KOPT-K1 (cell line): ENCODE data around the gene TFRC.
"Not testable (repeated sequence)": the region's sequence is repeated elsewhere in the genome, so short reads cannot be mapped to it uniquely, and the experiment has no call there.

Source experiments
- H3K27ac ChIP-seq: fragments of 200-600 bp; sonication (generic); 2 replicates; pipeline ENCODE4 v1.5.1; 2016; ENCODE audit warnings: antibody characterized with exemption, mild to moderate bottlenecking, low read depth, low read length; ENCODE audit not compliant: poor library complexity, severe bottlenecking
- H3K36me3 ChIP-seq: fragments of 200-600 bp; sonication (generic); 2 replicates; pipeline ENCODE4 v1.5.1; 2017; ENCODE audit warnings: antibody characterized with exemption, mild to moderate bottlenecking, low read length, moderate library complexity; ENCODE audit not compliant: insufficient read depth
- H3K9me3 ChIP-seq: fragments of 200-600 bp; sonication (generic); 2 replicates; pipeline ENCODE4 v1.5.1; 2017; ENCODE audit warnings: antibody characterized with exemption, low read length, mild to moderate bottlenecking; ENCODE audit not compliant: insufficient read depth, poor library complexity, severe bottlenecking

TFRC gene

GRCh38 chr3:196063971-196064370, 17.9 kb downstream of the TFRC start:
- Histone ChIP-seq H3K9me3 (no peaks in the 10 kb centered on the region), H3K36me3 (peaks cover 100% of the 10 kb centered on the region), H3K27ac (no peak overlapping the region)

DNA sequence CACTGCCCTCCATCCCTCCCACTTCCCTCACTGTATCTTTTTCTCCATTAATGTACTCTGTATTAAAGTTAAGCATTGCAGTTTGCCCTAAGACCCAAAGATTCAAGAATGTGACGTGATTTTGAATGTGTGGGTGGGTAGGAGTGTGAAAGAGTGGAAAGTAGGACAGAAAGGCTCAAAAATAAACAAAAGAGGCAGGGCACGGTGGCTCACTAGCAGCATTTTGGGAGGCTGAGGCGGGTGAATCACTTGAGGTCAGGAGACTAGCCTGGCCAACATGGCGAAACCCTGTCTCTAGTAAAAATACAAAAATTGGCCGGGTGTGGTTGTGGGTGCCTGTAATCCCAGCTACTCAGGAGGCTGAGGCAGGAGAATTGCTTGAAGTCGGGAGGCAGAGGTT, 18.4 kb downstream of the TFRC start:
- Histone ChIP-seq H3K36me3 (peaks cover 100% of the 10 kb centered on the region), H3K27ac (no peak overlapping the region), H3K9me3 (no peaks in the 10 kb centered on the region)

GRCh38 chr3:196063049-196063448, 18.8 kb downstream of the TFRC start:
- Histone ChIP-seq H3K27ac (no peak overlapping the region), H3K9me3 (no peaks in the 10 kb centered on the region), H3K36me3 (peaks cover 100% of the 10 kb centered on the region)

- Histone ChIP-seq H3K9me3 (no peaks in the 10 kb centered on the region), H3K36me3 (peaks cover 100% of the 10 kb centered on the region), H3K27ac (no peak overlapping the region)
Observed at GRCh38 chr3:196060834-196061233, 21.1 kb downstream of the TFRC start.

- Histone ChIP-seq H3K36me3 (peaks cover 100% of the 10 kb centered on the region), H3K27ac (no peak overlapping the region), H3K9me3 (no peaks in the 10 kb centered on the region)
Observed at GRCh38 chr3:196057760-196058331, 24.0 kb downstream of the TFRC start.

GRCh38 chr3:196056371-196056770, 25.5 kb downstream of the TFRC start:
- peaks cover 100% of the 10 kb centered on the region for H3K36me3 ChIP-seq
- H3K9me3 ChIP-seq, H3K27ac ChIP-seq: not testable (repeated sequence)

DNA sequence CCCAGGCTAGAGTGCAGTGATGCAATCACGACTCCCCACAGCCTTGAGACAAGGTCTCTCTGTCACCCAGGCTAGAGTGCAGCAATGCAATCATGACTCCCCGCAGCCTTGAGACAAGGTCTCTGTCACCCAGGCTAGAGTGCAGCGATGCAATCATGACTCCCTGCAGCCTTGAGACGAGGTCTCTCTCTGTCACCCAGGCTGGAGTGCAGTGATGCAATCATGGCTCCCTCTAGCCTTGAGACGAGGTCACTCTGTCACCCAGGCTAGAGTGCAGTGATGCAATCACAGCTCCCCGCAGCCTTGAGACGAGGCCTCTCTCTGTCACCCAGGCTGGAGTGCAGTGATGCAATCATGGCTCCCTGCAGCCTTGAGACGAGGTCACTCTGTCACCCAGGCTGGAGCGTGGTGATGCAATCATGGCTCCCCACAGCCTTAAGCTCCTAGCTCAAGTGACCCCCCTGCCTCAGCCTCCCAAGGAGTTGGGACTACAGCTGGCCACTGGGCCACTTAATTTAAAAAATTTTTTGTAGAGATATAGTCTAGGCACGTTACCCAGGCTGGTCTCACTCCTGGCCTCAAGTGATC, 26.1 kb downstream of the TFRC start:
- H3K36me3 ChIP-seq, result peaks cover 100% of the 10 kb centered on the region
- no peak overlapping the region for H3K27ac ChIP-seq

DNA sequence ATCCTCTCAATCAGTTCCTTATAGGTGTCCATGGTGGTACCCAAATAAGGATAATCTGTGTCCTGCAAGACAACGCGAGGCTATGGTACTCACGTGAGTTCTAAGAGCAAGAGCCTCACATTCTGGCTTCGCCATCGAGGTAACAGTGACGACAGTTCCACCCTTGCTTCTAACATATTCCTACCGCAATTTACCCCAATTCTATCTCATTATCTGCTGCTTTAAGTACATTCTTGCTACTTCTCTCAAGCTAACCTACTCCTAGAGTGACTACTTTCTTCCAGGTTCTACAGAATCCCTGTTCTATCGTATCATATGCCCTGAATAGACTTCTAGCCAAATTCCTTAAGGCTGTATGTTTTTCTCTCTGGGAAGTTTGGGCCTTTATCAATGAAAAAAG, 26.6 kb downstream of the TFRC start:
- H3K27ac ChIP-seq, result no peak overlapping the region
- H3K9me3 ChIP-seq, result no peaks in the 10 kb centered on the region
- H3K36me3 ChIP-seq, result peaks cover 100% of the 10 kb centered on the region

More for the DNA sequence above, 26.1 kb downstream of the TFRC start:
- H3K9me3 ChIP-seq, result no peaks in the 10 kb centered on the region

DNA sequence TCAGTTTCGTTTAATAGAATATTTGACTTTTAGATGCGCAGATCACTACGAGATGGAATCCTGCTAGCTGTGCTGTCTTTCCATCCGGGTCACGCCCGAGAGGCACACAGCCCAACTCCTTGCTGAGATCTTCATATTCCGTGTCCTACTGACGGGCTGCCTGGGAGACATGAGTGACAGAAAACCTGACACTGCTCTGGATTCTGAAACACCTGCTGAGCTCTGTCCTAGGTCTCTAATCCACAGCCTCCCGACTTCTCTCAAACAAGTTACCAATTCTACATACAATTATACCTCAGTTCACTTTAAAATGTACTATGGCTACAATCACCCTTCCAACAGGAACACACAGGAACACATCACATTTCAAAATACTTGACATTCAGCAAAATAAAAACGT, 27.2 kb downstream of the TFRC start:
- Histone ChIP-seq H3K27ac (no peak overlapping the region), H3K9me3 (no peaks in the 10 kb centered on the region), H3K36me3 (peaks cover 100% of the 10 kb centered on the region)

DNA sequence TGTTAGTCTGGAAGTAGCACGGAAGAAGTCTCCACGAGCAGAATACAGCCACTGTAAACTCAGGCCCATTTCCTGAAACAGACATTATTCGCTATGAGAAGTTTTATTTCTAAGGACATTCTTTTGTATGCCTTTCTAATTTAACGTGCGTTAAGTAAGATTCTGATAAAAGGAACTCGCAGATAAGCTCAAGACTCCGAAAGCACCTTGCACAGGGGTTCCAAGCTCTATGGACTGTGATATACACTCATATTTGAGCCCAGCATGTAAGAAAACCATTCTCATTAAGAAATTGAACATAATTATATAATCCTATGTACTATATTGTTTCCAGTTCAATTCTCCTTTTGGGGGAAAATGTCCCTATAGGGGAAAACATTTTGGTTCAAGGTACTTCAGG, 28.4 kb downstream of the TFRC start:
- H3K36me3 ChIP-seq, result peaks cover 100% of the 10 kb centered on the region
- no peaks in the 10 kb centered on the region for H3K9me3 ChIP-seq
- H3K27ac ChIP-seq, result no peak overlapping the region

GRCh38 chr3:196051282-196052076, 30.4 kb downstream of the TFRC start:
- H3K27ac ChIP-seq, result no peak overlapping the region
- peaks cover 100% of the 10 kb centered on the region for H3K36me3 ChIP-seq
- no peaks in the 10 kb centered on the region for H3K9me3 ChIP-seq

- Histone ChIP-seq H3K9me3 (no peaks in the 10 kb centered on the region), H3K36me3 (peaks cover 98% of the 10 kb centered on the region)
Observed at GRCh38 chr3:196050597-196050996, 31.3 kb downstream of the TFRC start.

DNA sequence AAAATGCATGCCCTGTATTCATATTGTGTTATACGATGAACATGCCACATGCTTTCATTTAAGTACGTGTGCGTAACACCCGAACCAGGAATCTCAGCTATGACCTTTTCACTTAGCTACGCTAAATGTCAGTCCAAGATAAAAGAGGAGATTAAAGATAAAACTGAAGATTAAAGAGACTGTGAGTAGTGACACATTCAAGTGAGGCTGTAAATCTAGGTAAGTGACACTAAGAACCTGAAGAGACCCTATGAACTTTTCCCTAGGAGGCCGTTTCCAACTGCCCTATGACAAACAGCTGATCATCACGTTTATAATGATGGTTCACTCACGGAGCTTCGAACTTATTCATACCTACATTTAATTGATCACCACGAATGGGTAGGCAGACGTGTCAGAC, 32.2 kb downstream of the TFRC start:
- Histone ChIP-seq H3K9me3 (no peaks in the 10 kb centered on the region), H3K36me3 (peaks cover 98% of the 10 kb centered on the region), H3K27ac (no peak overlapping the region)

More at GRCh38 chr3:196050597-196050996, 31.3 kb downstream of the TFRC start:
- H3K27ac ChIP-seq, result no peak overlapping the region

DNA sequence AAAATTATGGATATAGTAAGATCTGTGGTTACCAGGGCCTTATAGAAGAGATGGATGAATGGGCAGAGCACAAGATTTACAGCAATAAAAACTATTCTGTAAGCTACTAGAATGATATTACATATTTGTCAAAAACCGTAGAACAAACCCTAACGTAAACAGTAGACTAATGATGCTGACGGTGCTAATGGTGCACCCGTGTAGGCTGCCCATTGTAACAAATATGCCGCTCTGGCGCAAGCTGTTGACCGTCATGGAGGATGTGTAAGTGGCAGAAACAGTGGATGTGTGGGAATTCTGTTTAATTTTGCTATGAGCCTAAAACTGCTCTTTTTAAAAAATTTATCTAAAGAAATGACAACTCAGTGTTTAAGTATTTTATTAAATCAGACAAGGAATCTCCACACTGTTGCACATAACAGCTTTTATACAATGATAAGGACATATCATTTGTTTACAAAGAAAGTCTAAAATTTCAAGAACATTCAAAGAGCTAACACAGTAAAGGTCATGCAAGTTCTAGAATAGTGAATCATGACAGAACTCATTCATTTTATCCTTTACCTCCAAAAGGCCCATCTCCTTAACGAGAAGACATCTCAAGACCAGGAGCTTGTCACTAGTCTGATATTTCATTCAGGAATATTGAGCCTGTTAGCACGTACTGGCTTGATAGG, 32.8 kb downstream of the TFRC start:
- peaks cover 98% of the 10 kb centered on the region for H3K36me3 ChIP-seq
- no peaks in the 10 kb centered on the region for H3K9me3 ChIP-seq
- H3K27ac ChIP-seq, result no peak overlapping the region

- H3K9me3 ChIP-seq, result no peaks in the 10 kb centered on the region
- no peak overlapping the region for H3K27ac ChIP-seq
- peaks cover 98% of the 10 kb centered on the region for H3K36me3 ChIP-seq
Observed at GRCh38 chr3:196047391-196048030, 34.4 kb downstream of the TFRC start.
